Omental fat pad (tissue), 4 donors: Measurements from ENCODE around the gene MCM5. TPM values are rescaled to one million over a fixed set of nuclear protein-coding genes. Genes with fewer than 3 reads are reported as not detected.

Experiments used
- ATAC-seq: fragments of 150-250 bp; one replicate; pipeline ENCODE4 v1.9.1; 2016; ENCODE audit warnings: mild to moderate bottlenecking, moderate library complexity; ENCODE audit not compliant: low FRiP score
- DNase-seq: peaks from one replicate; pipeline ENCODE4 v3.0.0-alpha.2; 2019; ENCODE audit warnings: low spot score
- total RNA-seq, 4 donors: library from RNA; depleted of rRNA; stranded (reverse); fragments of >200 nt; gene quantifications; one replicate each; pipeline ENCODE4 v1.1.0, GENCODE V29; 2016
- TF ChIP-seq, protein P1 (sequence below), 3 donors: fragments of 450-650 bp; IDR thresholded peaks; one replicate each; pipeline ENCODE4 v1.5.1; 2016 to 2017; ENCODE audit warnings: antibody characterized with exemption in 3 of 3, mild to moderate bottlenecking in 3 of 3, moderate library complexity in 2 of 3

The MCM5 gene
- total RNA-seq, 4 donors from 2014 or later: 10.5 to 22.5 (median 13.9) TPM

DNA sequence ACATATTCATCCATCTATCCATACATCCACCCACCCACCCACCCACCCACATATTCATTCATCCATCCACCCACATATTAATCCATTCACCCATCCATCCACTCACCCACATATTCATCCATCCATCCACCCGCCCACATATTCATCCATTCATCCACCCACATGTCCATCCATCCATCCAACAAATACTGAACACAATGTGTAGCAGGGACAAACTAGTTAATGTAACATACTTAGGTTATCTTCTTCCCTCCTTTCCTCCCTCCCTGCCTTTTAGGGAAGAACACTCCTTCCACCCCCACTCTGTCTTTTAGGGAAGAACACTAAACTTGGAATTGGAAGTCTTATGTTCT is 39.4 kb downstream of the MCM5 start:
- no peak for DNase-seq
- ATAC-seq: no peak
- TF ChIP-seq, protein P1, sequence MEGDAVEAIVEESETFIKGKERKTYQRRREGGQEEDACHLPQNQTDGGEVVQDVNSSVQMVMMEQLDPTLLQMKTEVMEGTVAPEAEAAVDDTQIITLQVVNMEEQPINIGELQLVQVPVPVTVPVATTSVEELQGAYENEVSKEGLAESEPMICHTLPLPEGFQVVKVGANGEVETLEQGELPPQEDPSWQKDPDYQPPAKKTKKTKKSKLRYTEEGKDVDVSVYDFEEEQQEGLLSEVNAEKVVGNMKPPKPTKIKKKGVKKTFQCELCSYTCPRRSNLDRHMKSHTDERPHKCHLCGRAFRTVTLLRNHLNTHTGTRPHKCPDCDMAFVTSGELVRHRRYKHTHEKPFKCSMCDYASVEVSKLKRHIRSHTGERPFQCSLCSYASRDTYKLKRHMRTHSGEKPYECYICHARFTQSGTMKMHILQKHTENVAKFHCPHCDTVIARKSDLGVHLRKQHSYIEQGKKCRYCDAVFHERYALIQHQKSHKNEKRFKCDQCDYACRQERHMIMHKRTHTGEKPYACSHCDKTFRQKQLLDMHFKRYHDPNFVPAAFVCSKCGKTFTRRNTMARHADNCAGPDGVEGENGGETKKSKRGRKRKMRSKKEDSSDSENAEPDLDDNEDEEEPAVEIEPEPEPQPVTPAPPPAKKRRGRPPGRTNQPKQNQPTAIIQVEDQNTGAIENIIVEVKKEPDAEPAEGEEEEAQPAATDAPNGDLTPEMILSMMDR (IDR thresholded peaks at IDR 0.05): no peak

DNA sequence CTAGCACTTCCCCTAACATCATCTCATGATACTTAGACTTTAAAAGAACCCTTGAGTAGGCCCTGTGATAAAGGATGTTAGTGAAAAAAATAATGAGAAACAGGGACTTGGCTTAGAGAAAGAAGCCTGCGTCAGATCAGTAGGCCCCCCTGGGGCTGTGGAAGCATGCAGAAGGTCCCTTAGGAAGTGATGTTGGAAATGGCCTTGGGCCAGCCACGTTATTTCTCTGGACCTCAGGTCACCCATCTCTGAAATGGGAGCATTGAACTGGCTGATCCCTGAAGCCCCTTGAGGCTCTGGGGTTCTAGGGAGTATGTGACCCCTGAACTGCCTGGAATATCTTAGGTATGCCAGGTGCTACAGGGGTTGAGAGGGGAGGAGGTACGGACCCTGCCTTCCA is 40.2 kb downstream of the MCM5 start:
- TF ChIP-seq, protein P1 (IDR thresholded peaks at IDR 0.05): no peak
- no peak for DNase-seq
- no peak for ATAC-seq

DNA sequence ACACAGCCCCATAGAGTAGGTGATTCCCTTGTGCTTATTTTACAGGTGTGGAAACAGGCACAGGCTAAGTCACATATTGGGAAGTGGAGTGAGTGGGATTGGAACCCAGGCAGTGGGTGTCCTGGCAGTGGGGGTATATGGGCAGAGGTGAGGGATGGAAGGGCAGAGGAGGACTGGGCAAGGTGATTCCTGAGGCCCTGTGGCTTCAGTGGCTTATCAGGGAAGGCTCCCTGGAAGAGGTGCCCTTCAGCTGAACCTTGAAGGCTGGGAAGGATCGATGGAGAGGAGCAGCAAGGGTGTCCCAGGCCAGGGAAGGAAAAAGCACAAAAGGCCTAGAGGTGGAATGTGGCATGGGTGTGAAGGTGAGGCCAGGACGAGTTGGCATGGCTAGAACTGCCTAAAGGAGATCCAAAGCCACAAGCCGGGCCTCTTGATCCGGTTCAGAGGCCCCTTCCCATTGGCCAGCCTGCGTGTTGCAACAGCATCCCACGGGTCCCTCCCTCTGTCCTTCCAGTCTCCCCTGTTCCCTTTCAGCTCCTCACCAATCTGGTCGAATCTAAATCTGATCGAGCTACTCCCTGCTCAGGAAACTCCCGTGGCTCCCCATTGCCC is 41.7 kb downstream of the MCM5 start:
- TF ChIP-seq, protein P1 (IDR thresholded peaks at IDR 0.05): no peak
- DNase-seq: no peak
- ATAC-seq: no peak

DNA sequence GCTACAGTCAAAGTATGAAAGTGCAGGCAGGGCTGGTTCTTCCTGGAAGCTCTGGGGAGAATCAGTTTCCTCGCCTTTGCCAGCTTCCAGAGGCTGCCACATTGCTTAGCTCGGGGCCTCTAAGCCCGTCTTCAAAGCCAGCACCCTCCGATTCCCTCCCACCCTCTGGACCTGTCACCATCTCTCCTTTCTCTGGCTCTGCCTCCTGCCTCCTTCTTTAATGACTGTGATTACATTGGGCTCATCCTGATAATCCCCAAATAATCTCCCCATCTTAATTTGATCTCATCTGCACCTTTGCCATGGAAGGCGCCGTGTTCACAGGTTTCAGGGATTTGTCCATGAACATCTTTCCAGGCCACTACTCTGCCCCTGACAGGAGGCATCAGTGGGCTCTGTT is 42.5 kb downstream of the MCM5 start:
- TF ChIP-seq, protein P1 (IDR thresholded peaks at IDR 0.05): no peak
- no peak for DNase-seq
- ATAC-seq: no peak

DNA sequence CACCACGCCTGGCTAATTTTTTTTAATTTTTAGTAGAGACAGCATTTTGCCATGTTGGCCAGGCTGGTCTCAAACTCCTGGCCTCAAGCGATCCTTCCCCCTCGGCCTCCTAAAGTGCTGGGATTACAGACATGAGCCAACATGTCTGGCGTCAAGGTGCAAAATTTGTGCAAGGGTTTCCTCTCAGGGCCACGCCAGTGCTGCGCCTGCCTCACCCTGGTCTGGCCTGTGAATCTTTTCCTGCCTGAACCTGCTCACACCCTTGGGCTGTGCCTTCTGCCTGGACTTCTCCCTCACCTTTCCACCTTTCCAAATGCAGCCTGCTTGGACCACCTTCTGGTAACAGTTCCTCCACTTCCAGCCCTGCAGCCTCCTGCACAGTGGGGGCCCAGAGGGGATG is 43.4 kb downstream of the MCM5 start:
- ATAC-seq (no peak), DNase-seq (no peak)
- TF ChIP-seq, protein P1 (IDR thresholded peaks at IDR 0.05): no peak

DNA sequence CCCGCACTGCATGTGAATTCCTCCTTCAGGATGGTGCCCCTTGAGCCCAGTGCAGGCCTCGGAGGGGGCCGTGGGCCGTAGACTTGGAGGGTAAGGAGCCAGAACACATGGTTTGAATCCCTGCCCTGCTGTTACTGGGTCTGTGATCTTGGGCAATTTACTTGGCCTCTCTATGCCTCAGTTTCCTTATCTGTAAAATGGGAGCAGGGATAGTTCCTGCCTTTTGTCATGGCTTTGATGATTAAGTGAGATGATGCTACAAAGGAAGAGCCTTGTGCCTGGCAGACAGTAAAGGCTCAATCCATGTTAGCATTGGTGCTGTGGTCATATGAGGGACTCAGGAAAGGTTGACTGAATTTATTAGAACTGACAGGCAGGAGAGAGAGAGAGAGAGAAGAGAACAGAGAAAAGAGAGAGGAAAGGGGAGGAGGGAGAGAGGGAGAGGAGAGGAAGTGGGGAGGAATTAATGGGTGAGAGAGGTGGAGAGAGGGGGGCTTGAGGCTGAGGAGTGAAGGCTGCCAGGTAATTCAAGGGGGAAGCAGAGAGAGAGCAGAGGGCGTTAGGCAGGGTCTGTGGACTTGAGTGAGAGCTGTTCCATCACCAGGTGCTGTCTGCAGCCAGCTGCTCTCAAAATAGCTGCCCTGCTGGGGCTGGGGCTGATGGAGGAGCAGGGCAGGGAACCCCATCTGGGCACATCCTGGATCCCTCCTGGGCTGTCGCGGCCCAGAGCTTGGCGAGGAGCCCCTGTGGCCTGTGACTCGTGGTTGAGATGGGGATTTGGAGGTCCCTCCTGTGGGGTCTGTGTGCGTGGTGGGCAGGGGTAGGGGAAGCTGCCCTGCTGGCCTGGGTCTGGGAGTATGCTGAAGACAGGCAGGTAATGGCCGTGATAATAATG is 44.1 kb downstream of the MCM5 start:
- ATAC-seq (no peak), DNase-seq (no peak)
- TF ChIP-seq, protein P1 (IDR thresholded peaks at IDR 0.05): no peak
